ENCODE data around the gene NCOA6.

Gene NCOA6

GRCh38 chr20:34771680-34772081 is 53.8 kb downstream of the NCOA6 start:
- ATAC-seq (no peak), DNase-seq (ENCODE audit: low spot score in 2 of 2) (no peak)
- Mint-ChIP-seq H3K9me3 (no peaks in the 10 kb centered on the region), H3K27ac (peak overlapping the region; percentile 4), H3K4me1 (no peaks in the 10 kb centered on the region), H3K4me3 (no peak overlapping the region), H3K36me3 (peaks cover 74% of the 10 kb centered on the region)

GRCh38 chr20:34768096-34768495 is 57.4 kb downstream of the NCOA6 start:
- Mint-ChIP-seq H3K36me3 (peaks cover 69% of the 10 kb centered on the region), H3K4me3 (no peak overlapping the region), H3K9me3 (no peaks in the 10 kb centered on the region), H3K4me1 (no peaks in the 10 kb centered on the region), H3K27ac (no peak overlapping the region)
- DNase-seq (ENCODE audit: low spot score in 2 of 2) (no peak), ATAC-seq (no peak)

GRCh38 chr20:34762031-34762555 is 63.4 kb downstream of the NCOA6 start:
- Mint-ChIP-seq H3K27ac (no peak overlapping the region), H3K9me3 (no peaks in the 10 kb centered on the region), H3K4me1 (no peaks in the 10 kb centered on the region), H3K36me3 (peaks cover 93% of the 10 kb centered on the region), H3K4me3 (no peak overlapping the region)
- ATAC-seq (no peak), DNase-seq (ENCODE audit: low spot score in 2 of 2) (no peak)

GRCh38 chr20:34755367-34755766 is 70.1 kb downstream of the NCOA6 start:
- DNase-seq (ENCODE audit: low spot score in 2 of 2): no peak
- Mint-ChIP-seq H3K4me1 (no peaks in the 10 kb centered on the region), H3K36me3 (peaks cover 97% of the 10 kb centered on the region), H3K4me3 (no peak overlapping the region), H3K9me3 (no peaks in the 10 kb centered on the region), H3K27ac (no peak overlapping the region)
- no peak for ATAC-seq

GRCh38 chr20:34754611-34755010 is 70.8 kb downstream of the NCOA6 start:
- ATAC-seq: no peak
- H3K4me3 Mint-ChIP-seq: no peak overlapping the region
- peak overlapping the region; percentile 52 for H3K27ac Mint-ChIP-seq
- H3K9me3 Mint-ChIP-seq: no peaks in the 10 kb centered on the region
- no peak for DNase-seq (ENCODE audit: low spot score in 2 of 2)
- peaks cover 97% of the 10 kb centered on the region for H3K36me3 Mint-ChIP-seq
- H3K4me1 Mint-ChIP-seq: no peaks in the 10 kb centered on the region

- DNase-seq (ENCODE audit: low spot score in 2 of 2) (no peak), ATAC-seq (no peak)
- no peaks in the 10 kb centered on the region for H3K4me1 Mint-ChIP-seq
- no peaks in the 10 kb centered on the region for H3K9me3 Mint-ChIP-seq
- peaks cover 97% of the 10 kb centered on the region for H3K36me3 Mint-ChIP-seq
- H3K4me3 Mint-ChIP-seq: no peak overlapping the region
- H3K27ac Mint-ChIP-seq: peak overlapping the region; percentile 52
Measured at GRCh38 chr20:34753706-34754461, 71.6 kb downstream of the NCOA6 start.

GRCh38 chr20:34751453-34751852 is 74.0 kb downstream of the NCOA6 start:
- no peak for DNase-seq (ENCODE audit: low spot score in 2 of 2)
- no peak for ATAC-seq
- Mint-ChIP-seq H3K27ac (no peak overlapping the region), H3K36me3 (peaks cover 96% of the 10 kb centered on the region), H3K4me3 (no peak overlapping the region), H3K9me3 (no peaks in the 10 kb centered on the region), H3K4me1 (no peaks in the 10 kb centered on the region)

GRCh38 chr20:34750484-34750883 is 75.0 kb downstream of the NCOA6 start:
- H3K4me1 Mint-ChIP-seq: no peaks in the 10 kb centered on the region
- peaks cover 97% of the 10 kb centered on the region for H3K36me3 Mint-ChIP-seq

GRCh38 chr20:34748709-34749108 is 76.7 kb downstream of the NCOA6 start:
- ATAC-seq: no peak
- peaks cover 95% of the 10 kb centered on the region for H3K36me3 Mint-ChIP-seq
- no peak overlapping the region for H3K27ac Mint-ChIP-seq
- DNase-seq (ENCODE audit: low spot score in 2 of 2): no peak
- H3K4me3 Mint-ChIP-seq: no peak overlapping the region
- H3K4me1 Mint-ChIP-seq: no peaks in the 10 kb centered on the region
- no peaks in the 10 kb centered on the region for H3K9me3 Mint-ChIP-seq

More at GRCh38 chr20:34750484-34750883, 75.0 kb downstream of the NCOA6 start:
- DNase-seq (ENCODE audit: low spot score in 2 of 2) (no peak), ATAC-seq (no peak)
- H3K4me3 Mint-ChIP-seq: no peak overlapping the region
- no peak overlapping the region for H3K27ac Mint-ChIP-seq
- H3K9me3 Mint-ChIP-seq: no peaks in the 10 kb centered on the region

- Mint-ChIP-seq H3K36me3 (peaks cover 95% of the 10 kb centered on the region), H3K4me3 (no peak overlapping the region), H3K4me1 (no peaks in the 10 kb centered on the region), H3K27ac (peak overlapping the region; percentile 20), H3K9me3 (no peaks in the 10 kb centered on the region)
- DNase-seq (ENCODE audit: low spot score in 2 of 2) (no peak), ATAC-seq (no peak)
Measured at GRCh38 chr20:34747479-34747878, 78.0 kb downstream of the NCOA6 start.

- DNase-seq (ENCODE audit: low spot score in 2 of 2) (no peak), ATAC-seq (no peak)
- no peaks in the 10 kb centered on the region for H3K9me3 Mint-ChIP-seq
- no peaks in the 10 kb centered on the region for H3K4me1 Mint-ChIP-seq
- H3K36me3 Mint-ChIP-seq: peaks cover 93% of the 10 kb centered on the region
- H3K27ac Mint-ChIP-seq: no peak overlapping the region
- no peak overlapping the region for H3K4me3 Mint-ChIP-seq
Measured at GRCh38 chr20:34746674-34747073, 78.8 kb downstream of the NCOA6 start.

GRCh38 chr20:34744847-34745246 is 80.6 kb downstream of the NCOA6 start:
- no peaks in the 10 kb centered on the region for H3K9me3 Mint-ChIP-seq
- no peak for DNase-seq (ENCODE audit: low spot score in 2 of 2)
- no peak overlapping the region for H3K27ac Mint-ChIP-seq

GRCh38 chr20:34744340-34744739 is 81.1 kb downstream of the NCOA6 start:
- Mint-ChIP-seq H3K27ac (no peak overlapping the region), H3K9me3 (no peaks in the 10 kb centered on the region), H3K36me3 (peaks cover 83% of the 10 kb centered on the region), H3K4me1 (no peaks in the 10 kb centered on the region), H3K4me3 (no peak overlapping the region)
- no peak for ATAC-seq
- DNase-seq (ENCODE audit: low spot score in 2 of 2): no peak

More at GRCh38 chr20:34744847-34745246, 80.6 kb downstream of the NCOA6 start:
- no peak for ATAC-seq
- peaks cover 84% of the 10 kb centered on the region for H3K36me3 Mint-ChIP-seq
- no peaks in the 10 kb centered on the region for H3K4me1 Mint-ChIP-seq
- H3K4me3 Mint-ChIP-seq: no peak overlapping the region

GRCh38 chr20:34743039-34743438 is 82.4 kb downstream of the NCOA6 start:
- peak overlapping the region; percentile 50 for H3K27ac Mint-ChIP-seq
- ATAC-seq (no peak), DNase-seq (ENCODE audit: low spot score in 2 of 2) (no peak)
- no peaks in the 10 kb centered on the region for H3K4me1 Mint-ChIP-seq
- H3K4me3 Mint-ChIP-seq: no peak overlapping the region
- H3K9me3 Mint-ChIP-seq: no peaks in the 10 kb centered on the region
- H3K36me3 Mint-ChIP-seq: peaks cover 75% of the 10 kb centered on the region

GRCh38 chr20:34736106-34736735 is 89.2 kb downstream of the NCOA6 start:
- no peak overlapping the region for H3K27ac Mint-ChIP-seq
- H3K4me1 Mint-ChIP-seq: no peaks in the 10 kb centered on the region
- no peaks in the 10 kb centered on the region for H3K9me3 Mint-ChIP-seq
- ATAC-seq: no peak
- no peak for DNase-seq (ENCODE audit: low spot score in 2 of 2)
- H3K4me3 Mint-ChIP-seq: no peak overlapping the region
- H3K36me3 Mint-ChIP-seq: peaks cover 47% of the 10 kb centered on the region

GRCh38 chr20:34732523-34732922 is 92.9 kb downstream of the NCOA6 start:
- Mint-ChIP-seq H3K4me3 (no peak overlapping the region), H3K27ac (no peak overlapping the region), H3K9me3 (no peaks in the 10 kb centered on the region), H3K4me1 (no peaks in the 10 kb centered on the region), H3K36me3 (peaks cover 49% of the 10 kb centered on the region)
- ATAC-seq (no peak), DNase-seq (ENCODE audit: low spot score in 2 of 2) (no peak)

All from stimulated activated effector memory CD8-positive, alpha-beta T cell treated with anti-CD3 and anti-CD28 coated beads, Interleukin-12 subunit alpha, Interleukin-12 subunit beta, amount 100 ng/mL, for 72 hours (primary cell).